Osteocyte (in vitro differentiated cells): Measurements from ENCODE around the gene SLC6A17. TPM values are rescaled to one million over a fixed set of nuclear protein-coding genes. Genes with fewer than 3 reads are reported as not detected.

ENCODE experiments used
- DNase-seq: peaks from one replicate; pipeline ENCODE4 v3.0.0; 2021; ENCODE audit warnings: mixed read lengths; ENCODE audit not compliant: unreplicated experiment; ENCODE audit errors: extremely low spot score
- H3K27ac Mint-ChIP-seq: one replicate; pipeline ENCODE4 v1.8.0; 2021; ENCODE audit warnings: mild to moderate bottlenecking, mixed read lengths; ENCODE audit not compliant: unreplicated experiment
- H3K27me3 Mint-ChIP-seq: one replicate; pipeline ENCODE4 v1.8.0; 2021; ENCODE audit warnings: mixed read lengths; ENCODE audit not compliant: unreplicated experiment
- H3K36me3 Mint-ChIP-seq: one replicate; pipeline ENCODE4 v1.8.0; 2021; ENCODE audit warnings: mixed read lengths; ENCODE audit not compliant: unreplicated experiment
- H3K4me1 Mint-ChIP-seq: one replicate; pipeline ENCODE4 v1.8.0; 2021; ENCODE audit warnings: mixed read lengths; ENCODE audit not compliant: unreplicated experiment
- H3K4me3 Mint-ChIP-seq: one replicate; pipeline ENCODE4 v1.8.0; 2021; ENCODE audit warnings: mild to moderate bottlenecking, moderate library complexity, mixed read lengths; ENCODE audit not compliant: unreplicated experiment
- H3K9me3 Mint-ChIP-seq: one replicate; pipeline ENCODE4 v1.8.0; 2021; ENCODE audit warnings: mixed read lengths; ENCODE audit not compliant: unreplicated experiment
- CTCF ChIP-seq: fragments of 200-600 bp; sonication (generic); IDR thresholded peaks from 2 replicates; pipeline ENCODE4 v1.5.0; 2021; ENCODE audit warnings: antibody characterized with exemption, mild to moderate bottlenecking, moderate library complexity
- total RNA-seq: library from RNA; stranded (reverse); gene quantifications from 2 replicates; pipeline ENCODE4 v1.2.1, GENCODE V29; 2021

Gene SLC6A17
- total RNA-seq, 1 donor from 2014 or later: 1.6 TPM

- TF ChIP-seq CTCF: no peak
- Mint-ChIP-seq H3K4me1 (peaks cover 50% of the 10 kb centered on the region), H3K27ac (peak overlapping the region; percentile 95), H3K4me3 (no peak overlapping the region), H3K9me3 (no peaks in the 10 kb centered on the region), H3K36me3 (no peaks in the 10 kb centered on the region), H3K27me3 (no peaks in the 10 kb centered on the region)
- DNase-seq: no peak
Measured at GRCh38 chr1:110186558-110186957, 36.3 kb downstream of the SLC6A17 start.

GRCh38 chr1:110187139-110187890 is 37.0 kb downstream of the SLC6A17 start:
- peak overlapping the region; percentile 95 for H3K27ac Mint-ChIP-seq
- no peak overlapping the region for H3K4me3 Mint-ChIP-seq

GRCh38 chr1:110188035-110188618 is 37.8 kb downstream of the SLC6A17 start:
- no peaks in the 10 kb centered on the region for H3K36me3 Mint-ChIP-seq
- no peak for DNase-seq
- H3K27me3 Mint-ChIP-seq: no peaks in the 10 kb centered on the region
- H3K27ac Mint-ChIP-seq: peak overlapping the region; percentile 95
- H3K4me1 Mint-ChIP-seq: peaks cover 50% of the 10 kb centered on the region
- H3K9me3 Mint-ChIP-seq: no peaks in the 10 kb centered on the region
- TF ChIP-seq CTCF: no peak
- H3K4me3 Mint-ChIP-seq: peak overlapping the region; percentile 47

More at GRCh38 chr1:110187139-110187890, 37.0 kb downstream of the SLC6A17 start:
- Mint-ChIP-seq H3K36me3 (no peaks in the 10 kb centered on the region), H3K9me3 (no peaks in the 10 kb centered on the region), H3K4me1 (peaks cover 50% of the 10 kb centered on the region), H3K27me3 (no peaks in the 10 kb centered on the region)
- TF ChIP-seq CTCF: no peak
- peak; percentile 91 for DNase-seq

GRCh38 chr1:110189181-110189580 is 38.9 kb downstream of the SLC6A17 start:
- peak overlapping the region; percentile 47 for H3K4me3 Mint-ChIP-seq

More at GRCh38 chr1:110189181-110189580, 38.9 kb downstream of the SLC6A17 start:
- no peak for TF ChIP-seq CTCF
- Mint-ChIP-seq H3K27me3 (no peaks in the 10 kb centered on the region), H3K4me1 (peaks cover 50% of the 10 kb centered on the region), H3K36me3 (no peaks in the 10 kb centered on the region), H3K9me3 (no peaks in the 10 kb centered on the region), H3K27ac (peak overlapping the region; percentile 95)
- no peak for DNase-seq
